Trophoblast cell (in vitro differentiated cells and primary cell): ENCODE measurements around the gene ATP13A5.

ENCODE experiments used
- DNase-seq, 2 donors: peaks; one replicate each; pipeline ENCODE4 v3.0.0-alpha.2; 2016
- H2AFZ ChIP-seq: 2 replicates; pipeline ENCODE4 v1.6.1; 2013; ENCODE audit warnings: low read length, moderate library complexity, mild to moderate bottlenecking; ENCODE audit not compliant: insufficient read depth, poor library complexity
- H2AK5ac ChIP-seq: 2 replicates; pipeline ENCODE4 v1.6.1; 2013; ENCODE audit warnings: mild to moderate bottlenecking, low read length
- H2BK120ac ChIP-seq: 2 replicates; pipeline ENCODE4 v1.6.1; 2013; ENCODE audit warnings: low read length, mild to moderate bottlenecking, moderate library complexity; ENCODE audit not compliant: insufficient read depth, poor library complexity
- H2BK12ac ChIP-seq: 2 replicates; pipeline ENCODE4 v1.6.1; 2013; ENCODE audit warnings: mild to moderate bottlenecking, low read length, moderate library complexity
- H2BK5ac ChIP-seq: 2 replicates; pipeline ENCODE4 v1.6.1; 2013; ENCODE audit warnings: low read length, low read depth, moderate library complexity, mild to moderate bottlenecking; ENCODE audit not compliant: poor library complexity
- H3K14ac ChIP-seq: 2 replicates; pipeline ENCODE4 v1.6.1; 2013; ENCODE audit warnings: mild to moderate bottlenecking, low read length
- H3K18ac ChIP-seq: 2 replicates; pipeline ENCODE4 v1.6.1; 2013; ENCODE audit warnings: mild to moderate bottlenecking, low read length
- H3K23ac ChIP-seq: 2 replicates; pipeline ENCODE4 v1.6.1; 2013; ENCODE audit warnings: low read length
- H3K27ac ChIP-seq: 2 replicates; pipeline ENCODE4 v1.5.1; 2013; ENCODE audit warnings: low read depth, mild to moderate bottlenecking, inconsistent platforms, low read length, moderate library complexity
- H3K27me3 ChIP-seq: 2 replicates; pipeline ENCODE4 v1.6.1; 2013; ENCODE audit warnings: inconsistent platforms, mild to moderate bottlenecking, low read length, moderate library complexity; ENCODE audit not compliant: insufficient read depth
- H3K36me3 ChIP-seq, 2 experiments: 1 replicate in 1 of 2; 2 replicates in 1 of 2; pipeline ENCODE4 v1.6.1; 2013; ENCODE audit warnings: low read length in 2 of 2, mild to moderate bottlenecking in 2 of 2, moderate library complexity in 1 of 2; ENCODE audit not compliant: insufficient read depth in 2 of 2, control insufficient read depth in 1 of 2
- H3K4ac ChIP-seq: 2 replicates; pipeline ENCODE4 v1.6.1; 2013; ENCODE audit warnings: low read depth, mild to moderate bottlenecking, low read length, moderate library complexity
- H3K4me1 ChIP-seq, 2 experiments: 1 replicate in 1 of 2; 2 replicates in 1 of 2; pipeline ENCODE4 v1.6.1; 2013; ENCODE audit warnings: low read length in 2 of 2, mild to moderate bottlenecking in 2 of 2, moderate library complexity in 1 of 2; ENCODE audit not compliant: insufficient read depth in 2 of 2, control insufficient read depth in 1 of 2
- H3K4me2 ChIP-seq: 2 replicates; pipeline ENCODE4 v1.6.1; 2013; ENCODE audit warnings: inconsistent platforms, mild to moderate bottlenecking, low read length, moderate library complexity
- H3K4me3 ChIP-seq: 2 replicates; pipeline ENCODE4 v1.5.1; 2013; ENCODE audit warnings: mild to moderate bottlenecking, low read depth, low read length, inconsistent platforms
- H3K79me1 ChIP-seq: one replicate; pipeline ENCODE4 v1.6.1; 2013; ENCODE audit warnings: low read length
- H3K79me2 ChIP-seq: 2 replicates; pipeline ENCODE4 v1.6.1; 2013; ENCODE audit warnings: low read length, mild to moderate bottlenecking; ENCODE audit not compliant: control insufficient read depth, insufficient read depth, poor library complexity
- H3K9ac ChIP-seq: 2 replicates; pipeline ENCODE4 v1.6.1; 2013; ENCODE audit warnings: mild to moderate bottlenecking, low read length
- H3K9me3 ChIP-seq: 2 replicates; pipeline ENCODE4 v1.6.1; 2013; ENCODE audit warnings: low read depth, mild to moderate bottlenecking, control low read depth, inconsistent platforms, low read length; ENCODE audit not compliant: insufficient read depth
- H4K12ac ChIP-seq: 2 replicates; pipeline ENCODE4 v1.6.1; 2013; ENCODE audit warnings: low read depth, mild to moderate bottlenecking, low read length, moderate library complexity
- H4K8ac ChIP-seq: 2 replicates; pipeline ENCODE4 v1.6.1; 2013; ENCODE audit warnings: low read depth, mild to moderate bottlenecking, low read length, moderate library complexity
- H4K91ac ChIP-seq: one replicate; pipeline ENCODE4 v1.6.1; 2013; ENCODE audit warnings: low read depth, mild to moderate bottlenecking, low read length, moderate library complexity
- WGBS: extraction: QIAGEN DNeasy Blood & Tissue Kit; methylation state at CpG from one replicate; pipeline ENCODE4 v1.1.7; 2013; ENCODE audit warnings: missing lambda C conversion rate; ENCODE audit not compliant: insufficient read length, insufficient coverage; ENCODE audit errors: extremely low coverage; 5-methylcytosine and 5-hydroxymethylcytosine counted together

ATP13A5 gene

DNA sequence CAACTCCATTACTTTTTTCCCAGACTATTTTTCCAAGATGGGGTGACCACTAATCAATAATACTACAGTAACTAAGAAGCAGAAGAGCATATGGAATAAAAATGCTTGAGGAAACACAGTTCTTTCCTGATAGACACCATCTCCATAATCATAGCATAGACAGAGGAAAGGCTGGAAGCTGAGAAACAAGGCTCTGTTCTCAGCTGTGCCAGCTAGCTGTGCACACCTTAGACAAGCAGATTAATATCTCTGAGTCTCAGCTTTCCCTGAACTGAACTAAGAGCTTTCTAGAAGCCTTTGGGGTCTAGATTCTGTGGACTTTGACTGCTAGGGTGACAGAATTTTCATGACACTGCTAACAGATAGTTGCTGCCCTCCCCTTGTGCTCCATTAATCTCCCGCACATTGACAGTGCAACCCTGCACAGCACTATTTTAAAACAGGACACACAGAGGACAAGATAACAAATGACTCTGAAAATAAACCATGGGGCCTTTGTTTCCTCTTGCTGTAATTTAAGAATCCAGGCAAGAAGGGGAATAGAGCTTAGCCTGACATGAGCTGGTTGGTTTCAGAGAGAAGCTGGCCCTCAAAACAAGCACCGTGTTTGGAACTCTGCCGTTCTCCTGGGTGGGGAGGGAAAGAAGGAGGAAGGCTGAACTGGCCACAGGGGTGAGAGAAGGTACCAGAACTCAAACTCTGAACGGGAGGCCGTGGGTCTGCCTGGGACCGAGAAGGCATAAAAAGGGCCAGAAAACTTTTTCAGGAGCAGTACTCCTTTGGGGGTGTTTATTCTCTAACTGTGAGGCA lies 67.4 kb downstream of the ATP13A5 start:
- Histone ChIP-seq H3K23ac (no peak overlapping the region), H3K4me2 (no peak overlapping the region), H3K27ac (no peak overlapping the region), H4K91ac (no peak overlapping the region), H2BK5ac (no peak overlapping the region), H2AK5ac (no peak overlapping the region), H4K8ac (no peak overlapping the region), H2AFZ (no peak overlapping the region), H3K79me2 (no peaks in the 10 kb centered on the region), H3K27me3 (no peaks in the 10 kb centered on the region), H3K9me3 (no peaks in the 10 kb centered on the region), H3K4me3 (no peak overlapping the region), H3K18ac (no peak overlapping the region), H4K12ac (no peak overlapping the region), H2BK12ac (no peak overlapping the region), H3K36me3 (no peaks in the 10 kb centered on the region), H3K79me1 (no peaks in the 10 kb centered on the region), H3K9ac (no peak overlapping the region), H2BK120ac (no peak overlapping the region), H3K4me1 (no peaks in the 10 kb centered on the region), H3K4ac (no peak overlapping the region), H3K14ac (no peak overlapping the region)
- DNase-seq = no peak
- no CpG with 5 or more reads among the region's 6 CpGs for WGBS

DNA sequence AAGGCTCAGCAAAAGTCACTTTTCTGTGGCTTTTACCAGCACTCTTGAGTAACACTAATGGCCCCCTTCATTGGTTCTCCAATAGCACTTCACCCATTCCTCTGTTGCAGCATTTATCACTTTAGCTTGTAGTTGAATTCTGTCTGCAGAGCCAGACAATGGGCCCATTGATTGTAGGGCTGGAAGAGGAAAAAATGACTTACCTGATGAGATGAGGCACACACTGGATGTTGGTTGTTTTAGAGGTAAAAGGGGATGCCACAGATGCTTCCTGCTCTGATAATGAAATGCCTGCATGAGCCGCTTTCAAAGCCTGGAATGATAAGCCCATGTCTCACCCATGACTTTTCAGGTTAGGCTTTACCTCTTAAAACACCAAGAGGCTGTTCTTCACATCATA lies 73.2 kb downstream of the ATP13A5 start:
- H2BK5ac ChIP-seq = no peak overlapping the region
- H4K8ac ChIP-seq = no peak overlapping the region
- no peak overlapping the region for H4K91ac ChIP-seq
- no peak overlapping the region for H3K23ac ChIP-seq
- no peaks in the 10 kb centered on the region for H3K79me2 ChIP-seq
- H3K14ac ChIP-seq = no peak overlapping the region
- no peak overlapping the region for H3K27ac ChIP-seq
- H2AK5ac ChIP-seq = no peak overlapping the region
- no peak overlapping the region for H3K18ac ChIP-seq
- no peak overlapping the region for H3K4ac ChIP-seq
- no peak overlapping the region for H3K9ac ChIP-seq
- H2BK12ac ChIP-seq = no peak overlapping the region
- no peak overlapping the region for H3K4me3 ChIP-seq
- H3K4me1 ChIP-seq = no peaks in the 10 kb centered on the region
- H3K27me3 ChIP-seq = no peaks in the 10 kb centered on the region
- H3K79me1 ChIP-seq = no peaks in the 10 kb centered on the region
- DNase-seq = peak in 1 of 2 donors; percentile 65
- no peak overlapping the region for H2AFZ ChIP-seq
- no peak overlapping the region for H3K4me2 ChIP-seq
- no peaks in the 10 kb centered on the region for H3K36me3 ChIP-seq
- H2BK120ac ChIP-seq = no peak overlapping the region
- no peak overlapping the region for H4K12ac ChIP-seq
- no CpG with 5 or more reads among the region's 1 CpG for WGBS
- H3K9me3 ChIP-seq = no peaks in the 10 kb centered on the region

DNA sequence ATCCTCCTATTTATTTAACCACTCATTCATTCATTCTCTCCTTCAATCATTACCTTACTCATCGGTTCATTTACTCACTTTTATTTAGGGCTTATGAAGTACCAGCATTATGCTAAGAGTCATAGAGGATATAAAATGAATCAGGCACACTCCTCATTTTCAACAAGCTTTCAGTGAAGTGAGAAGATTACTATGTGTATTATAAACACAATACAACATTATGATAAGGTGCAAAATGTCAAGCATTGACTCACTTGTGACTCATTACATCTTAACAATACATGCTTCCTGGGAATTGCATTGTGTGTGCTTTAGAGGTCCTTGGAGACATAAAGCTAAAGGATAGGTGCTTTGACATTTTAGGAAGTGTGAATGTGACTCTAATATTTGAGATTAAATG lies 77.1 kb downstream of the ATP13A5 start:
- no peak overlapping the region for H3K9ac ChIP-seq
- no peak overlapping the region for H4K8ac ChIP-seq
- no peak overlapping the region for H3K23ac ChIP-seq
- H2AK5ac ChIP-seq = no peak overlapping the region
- no peak overlapping the region for H4K12ac ChIP-seq
- H3K14ac ChIP-seq = no peak overlapping the region
- H3K27me3 ChIP-seq = no peaks in the 10 kb centered on the region
- no peak overlapping the region for H3K27ac ChIP-seq
- no peak overlapping the region for H2BK120ac ChIP-seq
- H4K91ac ChIP-seq = no peak overlapping the region
- 100% methylated on average over 1 of the region's 1 CpG for WGBS
- H3K79me1 ChIP-seq = no peaks in the 10 kb centered on the region
- H3K4ac ChIP-seq = no peak overlapping the region
- no peaks in the 10 kb centered on the region for H3K36me3 ChIP-seq
- DNase-seq = no peak
- no peak overlapping the region for H2BK12ac ChIP-seq
- H3K4me1 ChIP-seq = no peaks in the 10 kb centered on the region
- H3K4me2 ChIP-seq = no peak overlapping the region
- no peaks in the 10 kb centered on the region for H3K79me2 ChIP-seq
- no peak overlapping the region for H2AFZ ChIP-seq
- no peak overlapping the region for H3K18ac ChIP-seq
- H3K4me3 ChIP-seq = no peak overlapping the region
- H3K9me3 ChIP-seq = no peaks in the 10 kb centered on the region
- H2BK5ac ChIP-seq = no peak overlapping the region

DNA sequence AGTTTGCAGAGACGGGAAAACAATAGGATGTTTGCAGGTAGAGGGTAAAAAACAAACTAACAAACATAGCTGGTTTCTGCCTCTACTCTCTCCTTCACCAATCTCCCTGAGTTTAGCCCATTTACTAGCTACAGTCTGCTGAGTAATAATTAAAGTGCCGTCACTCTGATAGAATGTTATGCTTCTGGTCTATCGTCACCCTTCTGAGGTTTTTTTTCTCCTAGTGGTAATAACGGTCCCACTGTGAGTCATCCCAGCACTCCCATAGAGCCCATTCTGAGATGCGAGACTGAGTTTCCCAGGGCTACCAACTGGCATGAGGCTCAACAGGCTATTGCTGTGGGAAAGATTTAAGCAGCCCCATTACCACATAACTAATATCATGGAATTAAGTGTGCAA lies 81.1 kb downstream of the ATP13A5 start:
- no peak overlapping the region for H2BK5ac ChIP-seq
- H3K4me1 ChIP-seq = no peaks in the 10 kb centered on the region
- no peaks in the 10 kb centered on the region for H3K79me2 ChIP-seq
- no peak overlapping the region for H3K4me2 ChIP-seq
- no peak overlapping the region for H2BK12ac ChIP-seq
- no peak overlapping the region for H2BK120ac ChIP-seq
- no peak overlapping the region for H3K23ac ChIP-seq
- WGBS = no CpG with 5 or more reads among the region's 5 CpGs
- H3K4me3 ChIP-seq = no peak overlapping the region
- H3K4ac ChIP-seq = no peak overlapping the region
- H2AK5ac ChIP-seq = no peak overlapping the region
- H2AFZ ChIP-seq = no peak overlapping the region
- H4K91ac ChIP-seq = no peak overlapping the region
- no peak overlapping the region for H3K18ac ChIP-seq
- H3K79me1 ChIP-seq = no peaks in the 10 kb centered on the region
- H3K27ac ChIP-seq = no peak overlapping the region
- peak in 1 of 2 donors; percentile 2 for DNase-seq
- H4K12ac ChIP-seq = no peak overlapping the region
- no peak overlapping the region for H3K14ac ChIP-seq
- no peak overlapping the region for H3K9ac ChIP-seq
- no peaks in the 10 kb centered on the region for H3K27me3 ChIP-seq
- H4K8ac ChIP-seq = no peak overlapping the region
- no peaks in the 10 kb centered on the region for H3K36me3 ChIP-seq
- H3K9me3 ChIP-seq = no peaks in the 10 kb centered on the region
